Fibroblast of lung (primary cell): ENCODE results near the gene CD151. TPM values are rescaled to one million over a fixed set of nuclear protein-coding genes. Genes with fewer than 3 reads are reported as not detected.
A peak's percentile ranks its signal among the peaks of the same experiment; 100 is the strongest.

ENCODE experiments used
- DNase-seq, 2 donors: peaks; one replicate each; pipeline versions ENCODE4 v3.0.0 to v3.0.0-alpha.2; 2010; ENCODE audit warnings: low read depth in 2 of 2
- H2AFZ ChIP-seq: 2 replicates; pipeline ENCODE4 v1.5.1; 2012; ENCODE audit warnings: low read length, control low read depth, inconsistent platforms
- H3K27ac ChIP-seq: 2 replicates; pipeline ENCODE4 v1.5.1; 2011; ENCODE audit warnings: low read length, control low read depth; ENCODE audit not compliant: insufficient read depth
- H3K27me3 ChIP-seq: 2 replicates; pipeline ENCODE4 v1.5.1; 2011; ENCODE audit warnings: mild to moderate bottlenecking, low read length; ENCODE audit not compliant: control insufficient read depth, insufficient read depth
- H3K36me3 ChIP-seq: 2 replicates; pipeline ENCODE4 v1.5.1; 2011; ENCODE audit warnings: low read length; ENCODE audit not compliant: control insufficient read depth, insufficient read depth
- H3K4me1 ChIP-seq: 2 replicates; pipeline ENCODE4 v1.5.1; 2011; ENCODE audit warnings: low read length; ENCODE audit not compliant: control insufficient read depth, insufficient read depth; ENCODE audit errors: extremely low read depth
- H3K4me2 ChIP-seq: 2 replicates; pipeline ENCODE4 v1.5.1; 2011; ENCODE audit warnings: low read length, control low read depth; ENCODE audit not compliant: insufficient read depth; ENCODE audit errors: extremely low read depth
- H3K4me3 ChIP-seq, 4 experiments: fragments of 200-600 bp in 1 of 4; sonication (generic) in 1 of 4; replicated peaks in 1 of 4; 2 replicates each; pipeline ENCODE4 v1.5.1; 2011 to 2016; ENCODE audit warnings: low read length in 4 of 4, low read depth in 3 of 4, mild to moderate bottlenecking in 3 of 4, control low read depth in 2 of 4, inconsistent platforms in 1 of 4, mixed read lengths in 1 of 4; ENCODE audit not compliant: insufficient read depth in 1 of 4; ENCODE audit errors: control extremely low read depth in 1 of 4
- H3K79me2 ChIP-seq: 2 replicates; pipeline ENCODE4 v1.5.1; 2012; ENCODE audit warnings: mild to moderate bottlenecking, low read length, inconsistent platforms; ENCODE audit not compliant: control insufficient read depth, insufficient read depth
- H3K9ac ChIP-seq: 2 replicates; pipeline ENCODE4 v1.5.1; 2011; ENCODE audit warnings: mild to moderate bottlenecking, low read length, control low read depth; ENCODE audit not compliant: insufficient read depth
- H3K9me3 ChIP-seq: 2 replicates; pipeline ENCODE4 v1.5.1; 2012; ENCODE audit warnings: low read depth, low read length; ENCODE audit not compliant: control insufficient read depth, insufficient read depth
- H4K20me1 ChIP-seq: 2 replicates; pipeline ENCODE4 v1.5.1; 2011; ENCODE audit warnings: low read length; ENCODE audit not compliant: control insufficient read depth, insufficient read depth; ENCODE audit errors: extremely low read depth
- EZH2 ChIP-seq: IDR thresholded peaks from 2 replicates; pipeline ENCODE4 v1.5.1; 2012; ENCODE audit warnings: low read length, control low read depth, mild to moderate bottlenecking; ENCODE audit errors: missing control alignments
- polyA plus RNA-seq, 2 donors: library from polyadenylated mRNA; depleted of rRNA in 1 of 2; stranded (reverse) in 1 of 2; unstranded in 1 of 2; fragments of >200 nt; gene quantifications; 2 replicates each; pipeline ENCODE4 v1.2.1, GENCODE V29; 2011 to 2012; ENCODE audit warnings: missing spikeins in 1 of 2
- total RNA-seq: library from RNA; depleted of rRNA; stranded (reverse); fragments of >200 nt; gene quantifications from 2 replicates; pipeline ENCODE4 v1.2.1, GENCODE V29; 2014
- TF ChIP-seq, protein P1 (sequence below), 2 donors: IDR thresholded peaks in 1 of 2; conservative IDR thresholded peaks in 1 of 2; 1 replicate in 1 of 2; 2 replicates in 1 of 2; pipeline ENCODE4 v1.5.1; 2011 to 2012; ENCODE audit warnings: low read length in 2 of 2, control low read depth in 1 of 2, inconsistent platforms in 1 of 2, low read depth in 1 of 2, mild to moderate bottlenecking in 1 of 2

CD151 gene
- total and polyA plus RNA-seq, 2 donors (not counting 1 experiment from before 2014, with no cell fraction given) = 547 to 711 TPM

- Histone ChIP-seq H3K79me2 (peaks cover 16% of the 10 kb centered on the region), H3K9me3 (no peaks in the 10 kb centered on the region), H3K4me3 (peak overlapping the region in 1 of 4 experiments; percentile 81), H4K20me1 (no peaks in the 10 kb centered on the region), H3K27me3 (no peaks in the 10 kb centered on the region), H3K4me1 (peaks cover 20% of the 10 kb centered on the region), H2AFZ (no peak overlapping the region), H3K9ac (no peak overlapping the region), H3K4me2 (peak overlapping the region; percentile 0), H3K36me3 (peaks cover 15% of the 10 kb centered on the region), H3K27ac (no peak overlapping the region)
- DNase-seq = no peak
- TF ChIP-seq, protein P1, sequence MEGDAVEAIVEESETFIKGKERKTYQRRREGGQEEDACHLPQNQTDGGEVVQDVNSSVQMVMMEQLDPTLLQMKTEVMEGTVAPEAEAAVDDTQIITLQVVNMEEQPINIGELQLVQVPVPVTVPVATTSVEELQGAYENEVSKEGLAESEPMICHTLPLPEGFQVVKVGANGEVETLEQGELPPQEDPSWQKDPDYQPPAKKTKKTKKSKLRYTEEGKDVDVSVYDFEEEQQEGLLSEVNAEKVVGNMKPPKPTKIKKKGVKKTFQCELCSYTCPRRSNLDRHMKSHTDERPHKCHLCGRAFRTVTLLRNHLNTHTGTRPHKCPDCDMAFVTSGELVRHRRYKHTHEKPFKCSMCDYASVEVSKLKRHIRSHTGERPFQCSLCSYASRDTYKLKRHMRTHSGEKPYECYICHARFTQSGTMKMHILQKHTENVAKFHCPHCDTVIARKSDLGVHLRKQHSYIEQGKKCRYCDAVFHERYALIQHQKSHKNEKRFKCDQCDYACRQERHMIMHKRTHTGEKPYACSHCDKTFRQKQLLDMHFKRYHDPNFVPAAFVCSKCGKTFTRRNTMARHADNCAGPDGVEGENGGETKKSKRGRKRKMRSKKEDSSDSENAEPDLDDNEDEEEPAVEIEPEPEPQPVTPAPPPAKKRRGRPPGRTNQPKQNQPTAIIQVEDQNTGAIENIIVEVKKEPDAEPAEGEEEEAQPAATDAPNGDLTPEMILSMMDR (conservative IDR thresholded peaks at IDR 0.05 in 1 of 2, IDR thresholded peaks at IDR 0.05 in 1 of 2; ENCODE audit: low read depth in 1 of 2, low read length in 2 of 2) = no peak
- TF ChIP-seq EZH2 = no peak
These were observed 11.0 kb upstream of the CD151 start for GRCh38 chr11:821512-822371.

- no peak overlapping the region for H3K4me3 ChIP-seq
- H3K27me3 ChIP-seq = no peaks in the 10 kb centered on the region
- H2AFZ ChIP-seq = no peak overlapping the region
- H3K27ac ChIP-seq = no peak overlapping the region
- TF ChIP-seq, protein P1 (conservative IDR thresholded peaks at IDR 0.05 in 1 of 2, IDR thresholded peaks at IDR 0.05 in 1 of 2; ENCODE audit: low read depth in 1 of 2, low read length in 2 of 2) = no peak
- no peak for TF ChIP-seq EZH2
- no peak overlapping the region for H3K4me2 ChIP-seq
- H3K9me3 ChIP-seq = no peaks in the 10 kb centered on the region
- H3K9ac ChIP-seq = no peak overlapping the region
- peaks cover 16% of the 10 kb centered on the region for H3K79me2 ChIP-seq
- peaks cover 15% of the 10 kb centered on the region for H3K36me3 ChIP-seq
- H4K20me1 ChIP-seq = no peaks in the 10 kb centered on the region
- H3K4me1 ChIP-seq = peaks cover 18% of the 10 kb centered on the region
- DNase-seq = no peak
These were observed 9.1 kb upstream of the CD151 start for GRCh38 chr11:823441-824291.

DNA sequence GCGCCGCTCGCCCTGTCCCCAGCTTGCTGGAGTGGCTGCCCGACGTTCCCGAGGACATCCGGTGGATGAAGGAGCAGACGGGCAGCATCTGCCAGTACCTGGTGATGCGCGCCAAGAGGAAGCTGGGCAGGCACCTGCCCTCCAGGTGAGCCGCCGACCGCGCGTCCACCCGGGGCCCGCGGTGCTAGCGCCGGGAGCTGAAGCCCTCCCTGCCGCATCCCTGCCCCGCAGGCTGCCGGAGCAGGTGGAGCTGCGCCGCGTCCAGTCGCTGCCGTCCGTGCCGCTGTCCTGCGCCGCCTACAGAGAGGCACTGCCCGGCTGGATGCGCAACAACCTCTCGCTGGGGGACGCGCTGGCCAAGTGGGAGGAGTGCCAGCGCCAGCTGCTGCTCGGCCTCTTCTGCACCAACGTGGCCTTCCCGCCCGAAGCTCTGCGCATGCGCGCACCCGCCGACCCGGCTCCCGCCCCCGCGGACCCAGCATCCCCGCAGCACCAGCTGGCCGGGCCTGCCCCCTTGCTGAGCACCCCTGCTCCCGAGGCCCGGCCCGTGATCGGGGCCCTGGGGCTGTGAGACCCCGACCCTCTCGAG, 8.4 kb upstream of the CD151 start:
- peaks cover 19% of the 10 kb centered on the region for H3K4me1 ChIP-seq
- no peak overlapping the region for H3K27ac ChIP-seq
- no peak overlapping the region for H2AFZ ChIP-seq
- H3K36me3 ChIP-seq = peaks cover 15% of the 10 kb centered on the region
- no peaks in the 10 kb centered on the region for H4K20me1 ChIP-seq
- H3K4me3 ChIP-seq = no peak overlapping the region
- no peaks in the 10 kb centered on the region for H3K27me3 ChIP-seq
- H3K79me2 ChIP-seq = peaks cover 16% of the 10 kb centered on the region
- no peak overlapping the region for H3K9ac ChIP-seq
- TF ChIP-seq, protein P1 (conservative IDR thresholded peaks at IDR 0.05 in 1 of 2, IDR thresholded peaks at IDR 0.05 in 1 of 2; ENCODE audit: low read depth in 1 of 2, low read length in 2 of 2) = no peak
- no peak for TF ChIP-seq EZH2
- no peaks in the 10 kb centered on the region for H3K9me3 ChIP-seq
- no peak for DNase-seq
- no peak overlapping the region for H3K4me2 ChIP-seq
